ENCODE measurements around the gene MTMR4.
A peak's percentile ranks its signal among the peaks of the same experiment; 100 is the strongest.
"Not testable (repeated sequence)": the region's sequence is repeated elsewhere in the genome, so short reads cannot be mapped to it uniquely, and the experiment has no call there.

MTMR4 gene

DNA sequence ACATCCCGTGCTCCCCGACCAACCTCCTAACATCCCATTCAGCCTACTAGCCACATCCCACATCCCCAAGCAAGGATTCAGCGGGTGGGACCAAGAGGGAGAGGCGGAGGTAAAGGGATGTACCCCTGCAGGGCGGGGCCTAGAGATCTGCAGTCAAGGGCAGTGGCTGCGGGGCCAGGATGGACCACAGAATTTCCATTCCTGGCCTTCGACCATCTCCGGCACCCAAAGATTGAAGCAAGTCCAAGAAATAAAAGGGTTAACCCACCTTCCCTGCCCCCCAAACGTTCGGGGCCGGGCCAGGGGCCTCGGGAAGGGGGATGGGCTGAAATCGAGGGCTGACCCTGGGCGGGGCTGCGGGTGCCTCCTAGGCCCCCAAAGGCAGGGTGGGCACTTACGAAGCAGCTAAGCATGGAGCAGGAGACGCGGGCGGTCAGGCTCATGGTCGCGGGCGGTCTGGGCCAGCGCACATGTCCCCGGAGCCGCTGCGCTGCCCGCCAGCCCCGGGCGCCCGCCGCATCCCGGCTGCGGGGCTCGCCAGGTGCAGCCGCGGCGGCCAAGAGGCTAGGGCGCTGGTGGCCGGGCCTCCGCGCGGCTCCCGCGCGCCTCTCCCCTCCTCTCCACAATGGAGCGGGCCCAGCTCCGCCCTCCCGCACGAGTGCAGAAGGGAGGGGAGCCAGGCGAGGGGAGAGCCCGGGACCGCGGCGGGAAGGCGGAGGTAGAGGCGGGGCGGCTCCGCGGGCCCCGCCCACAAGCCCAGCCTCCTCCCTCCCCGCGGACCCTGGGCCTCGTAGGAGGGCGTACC, at the start of gene MTMR4:
TSS of gene MTMR4 (minus strand) at position 674 of the 805 bp plus-strand sequence. CDS start at position 443, 231 bp downstream.
- peak; percentile 61 for DNase-seq

DNA sequence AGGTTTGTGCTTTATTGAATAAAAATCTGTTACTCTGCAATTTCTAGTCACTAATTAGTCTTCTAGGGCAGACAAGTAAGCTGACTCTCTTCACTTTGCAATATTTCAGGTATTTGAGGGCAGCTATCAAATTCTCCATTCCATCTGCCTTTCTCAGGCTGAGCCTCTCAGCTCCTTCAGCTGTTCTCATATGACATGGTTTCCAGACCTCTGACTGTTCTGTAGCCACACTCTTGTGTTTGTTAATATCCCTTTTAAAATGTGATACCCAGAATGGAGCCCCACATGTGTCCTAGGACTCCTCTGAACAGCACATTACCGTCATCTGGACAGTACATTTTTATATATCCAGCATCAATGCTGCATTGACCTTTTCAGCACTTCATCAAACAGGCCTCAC, 46.1 kb upstream of the MTMR4 start:
- no peak for DNase-seq

DNA sequence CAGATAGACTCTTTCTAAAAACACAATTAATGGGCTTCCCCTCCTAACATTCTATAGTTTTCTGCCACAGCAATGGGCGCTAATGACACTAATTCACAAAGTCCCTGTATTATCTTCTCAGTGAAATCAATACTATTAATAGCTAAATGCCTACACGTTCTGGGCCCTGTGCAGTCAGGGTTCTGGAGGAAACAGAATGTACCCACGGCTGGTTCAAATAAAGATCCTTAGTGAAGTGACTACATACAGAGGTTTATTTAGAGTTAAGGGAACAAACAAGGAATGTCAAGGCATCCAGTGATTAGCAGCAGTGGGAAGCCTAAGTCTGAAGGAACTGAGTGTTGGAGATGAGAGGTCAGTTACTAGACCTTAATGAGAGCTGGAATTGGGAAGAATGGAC, 43.5 kb upstream of the MTMR4 start:
- no peak for DNase-seq

DNA sequence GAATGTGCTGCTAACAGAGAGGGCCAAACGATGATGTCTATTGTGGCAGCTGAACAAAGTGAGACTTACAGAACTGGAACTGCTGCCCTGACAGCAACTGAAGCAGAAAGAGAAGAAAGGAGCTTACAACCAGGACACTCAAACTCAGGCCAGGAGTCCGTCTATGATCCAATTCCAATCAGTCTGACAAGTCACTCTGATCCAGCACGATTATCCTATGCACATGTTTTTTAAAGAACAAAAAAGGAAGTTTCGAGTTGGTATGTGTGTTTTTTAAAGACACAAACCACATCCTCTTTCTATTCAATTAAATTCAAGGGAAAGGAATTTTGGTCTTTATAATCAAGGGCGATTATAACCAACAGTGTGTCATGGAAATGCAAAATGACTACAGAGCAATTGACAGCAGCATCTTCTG, 42.4 kb upstream of the MTMR4 start:
- no peak for DNase-seq

DNA sequence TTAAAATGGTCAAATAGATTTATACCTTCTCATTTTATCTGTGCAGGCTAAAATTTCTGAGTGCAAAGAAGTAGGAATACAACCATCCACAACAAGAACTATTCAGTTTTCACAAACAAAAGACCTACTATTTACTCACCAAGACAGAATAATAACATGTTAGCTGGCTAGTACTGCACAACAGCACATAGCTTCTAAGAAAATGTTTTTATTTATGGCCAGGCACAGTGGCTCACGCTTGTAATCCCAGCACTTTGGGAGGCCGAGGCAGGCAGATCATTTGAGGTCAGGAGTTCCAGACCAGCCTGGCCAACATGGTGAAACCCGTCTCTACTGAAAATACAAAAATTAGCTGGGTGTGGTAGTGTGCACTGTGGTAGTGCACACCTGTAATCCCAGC, 40.7 kb upstream of the MTMR4 start:
- not testable (repeated sequence) for DNase-seq

DNA sequence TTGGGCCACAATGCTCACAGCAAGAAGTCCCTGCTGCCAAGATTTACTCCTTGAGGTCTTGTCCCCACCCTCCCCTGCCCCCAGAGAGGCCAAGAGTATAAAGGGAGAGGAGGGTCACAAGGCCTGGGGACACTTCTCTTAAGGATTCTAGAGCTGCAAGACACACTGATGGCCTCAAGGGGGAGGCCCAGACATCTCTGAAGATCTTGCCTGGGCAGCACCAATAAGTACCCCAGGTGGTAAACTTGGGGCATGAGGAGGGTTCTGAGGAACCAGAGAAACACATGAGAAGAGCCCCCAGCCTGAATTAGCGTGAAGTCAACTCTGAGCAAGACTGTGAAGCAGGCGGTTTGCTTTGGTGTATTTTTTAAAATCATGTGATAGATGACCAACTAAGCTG, 26.8 kb upstream of the MTMR4 start:
- DNase-seq, result no peak

DNA sequence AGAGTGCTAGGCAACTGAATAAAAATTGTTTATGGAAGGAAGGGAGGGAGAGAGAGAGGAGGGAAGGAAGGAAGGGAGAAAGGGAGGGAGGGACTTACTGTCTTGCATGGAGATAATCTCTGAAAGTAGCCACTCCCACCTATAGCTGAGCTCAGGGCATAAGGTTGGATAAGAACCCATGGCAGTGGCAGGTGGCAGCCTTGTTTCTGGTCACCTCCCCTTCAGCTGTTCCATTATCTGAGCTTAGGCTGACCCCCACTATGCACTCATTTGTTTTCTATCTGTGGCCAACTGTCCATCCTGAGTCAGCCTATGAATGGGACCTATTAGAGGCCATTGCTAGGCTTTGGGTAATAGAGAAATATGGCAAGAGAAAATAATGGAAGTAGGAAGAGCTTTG, 25.3 kb upstream of the MTMR4 start:
- no peak for DNase-seq

DNA sequence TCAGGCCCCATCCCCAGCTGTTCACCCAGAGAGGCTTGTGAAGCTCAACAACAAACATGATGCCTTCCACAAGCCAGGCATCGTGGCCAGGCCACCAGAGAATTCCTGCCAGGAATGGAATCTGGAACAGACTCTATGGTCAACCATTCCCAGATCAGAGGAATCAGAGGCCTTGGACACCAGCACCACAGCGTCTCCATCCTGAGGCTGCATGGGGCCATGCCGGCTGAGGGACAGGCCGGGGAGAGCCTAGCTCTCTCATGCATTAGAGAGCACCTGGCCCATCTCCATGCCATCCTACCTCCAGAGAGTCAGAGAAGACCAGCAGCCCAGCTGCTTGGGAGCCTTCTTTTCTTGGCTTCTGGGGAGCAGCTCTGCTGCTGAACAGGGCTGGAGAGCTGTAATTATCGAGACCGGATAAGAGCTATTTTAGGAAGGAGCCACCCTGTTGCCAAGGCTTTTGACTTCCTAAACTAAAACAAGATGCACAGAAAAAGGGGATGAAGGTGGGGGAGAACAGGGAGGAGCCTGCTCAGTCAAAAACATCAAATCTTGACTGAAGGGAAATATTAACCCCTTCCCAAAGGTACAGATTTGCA, 24.5 kb upstream of the MTMR4 start:
- DNase-seq, result no peak

DNA sequence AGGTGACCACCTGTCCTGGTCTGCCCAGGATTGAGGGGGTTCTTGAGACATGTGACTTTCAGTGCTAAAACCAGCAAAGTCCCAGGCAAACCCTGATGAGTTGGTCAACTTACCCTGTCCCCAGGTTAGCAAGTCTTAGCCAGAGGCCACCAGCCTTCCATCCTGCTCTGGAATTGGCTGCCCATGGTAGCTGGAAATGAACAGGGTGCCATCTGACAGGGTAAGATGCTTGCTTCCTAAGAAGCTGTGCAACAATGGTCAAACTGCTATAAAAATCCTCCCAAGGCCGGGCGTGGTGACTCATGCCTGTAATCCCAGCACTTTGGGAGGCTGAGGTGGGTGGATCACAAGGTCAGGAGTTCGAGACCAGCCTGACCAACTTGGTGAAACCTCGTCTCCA, 22.8 kb upstream of the MTMR4 start:
- no peak for DNase-seq

DNA sequence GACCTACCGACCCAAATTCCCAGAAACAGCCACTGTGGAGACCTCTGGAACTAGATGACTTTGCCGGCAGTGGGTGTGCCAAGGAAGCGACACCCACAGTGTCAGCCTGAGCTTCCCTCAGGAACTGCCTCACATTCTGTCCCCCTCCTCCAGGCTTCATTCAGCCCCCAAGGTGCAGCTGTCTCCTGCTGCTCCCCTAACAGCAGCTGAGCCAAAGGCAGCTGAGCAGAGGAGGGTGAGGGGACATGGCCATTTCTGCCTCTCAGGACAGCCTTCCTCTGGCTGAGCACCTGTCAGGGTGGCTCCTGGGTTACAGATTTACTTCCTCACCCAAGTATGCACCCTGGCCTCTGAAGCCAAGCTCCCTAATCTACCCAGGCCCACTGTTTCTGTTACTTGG, 22.1 kb upstream of the MTMR4 start:
- DNase-seq, result no peak

DNA sequence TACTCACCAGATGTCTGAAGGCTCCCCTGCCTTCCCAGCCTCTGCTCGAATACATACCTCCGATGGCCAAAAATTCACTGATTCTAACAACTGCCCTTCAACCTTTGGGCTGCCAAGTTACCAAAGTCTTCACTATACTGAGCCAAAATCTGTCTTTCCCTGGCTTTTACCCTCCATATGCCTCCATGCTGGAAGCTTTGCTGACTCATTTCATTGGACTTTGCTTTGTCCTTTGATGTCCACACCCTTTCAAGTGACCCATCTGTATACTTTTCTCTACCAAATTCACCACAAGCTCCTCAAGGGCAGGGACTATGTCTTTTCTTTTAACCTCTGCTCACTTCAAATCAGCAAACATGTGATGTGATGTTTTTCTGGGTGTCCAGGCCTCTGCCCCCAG, 21.0 kb upstream of the MTMR4 start:
- DNase-seq, result no peak

DNA sequence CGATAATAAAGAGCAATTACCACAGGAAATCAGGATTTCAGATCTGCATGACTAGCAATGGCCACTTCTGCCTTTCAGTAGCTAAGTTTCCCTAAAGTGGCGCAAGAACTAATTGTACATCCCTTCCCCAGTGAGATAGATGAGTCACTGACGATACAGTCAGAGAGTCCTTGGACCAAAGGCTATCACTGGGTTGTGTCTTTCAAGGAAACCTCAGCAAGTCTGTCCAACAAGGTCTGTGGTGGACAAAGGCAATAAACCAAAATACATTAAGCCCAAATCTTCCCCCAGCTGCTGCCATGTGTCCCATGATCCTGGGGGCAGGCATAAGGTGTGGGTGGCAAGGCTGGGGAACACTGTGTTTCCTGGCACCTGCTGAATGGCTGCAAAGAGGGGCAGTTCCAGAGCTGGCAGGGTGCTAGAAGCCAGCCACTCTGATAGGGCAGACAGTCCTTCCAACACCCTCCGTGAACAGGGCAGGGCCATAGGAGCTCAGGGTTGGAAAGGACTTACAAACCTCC, 20.5 kb upstream of the MTMR4 start:
- DNase-seq, result peak; percentile 6

DNA sequence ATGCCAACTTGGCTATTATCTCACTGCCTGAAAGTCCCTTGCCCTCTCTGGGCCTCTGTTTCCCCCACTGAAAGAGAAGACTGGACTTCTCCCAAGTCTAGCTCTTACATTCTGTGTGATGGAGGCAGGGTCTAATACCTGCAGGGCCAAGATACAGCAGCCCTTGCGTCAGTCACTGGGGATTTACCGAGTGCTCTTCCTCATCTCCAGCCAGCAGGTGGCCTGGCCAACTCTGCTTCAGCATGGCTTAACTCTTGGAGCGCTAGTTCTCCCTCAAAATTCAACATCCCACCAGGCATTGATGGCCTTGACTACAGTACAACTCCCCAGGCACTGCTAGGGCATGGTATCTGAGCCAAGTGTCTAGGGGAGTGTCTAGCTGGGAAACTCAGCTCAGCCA, 19.9 kb upstream of the MTMR4 start:
- no peak for DNase-seq

DNA sequence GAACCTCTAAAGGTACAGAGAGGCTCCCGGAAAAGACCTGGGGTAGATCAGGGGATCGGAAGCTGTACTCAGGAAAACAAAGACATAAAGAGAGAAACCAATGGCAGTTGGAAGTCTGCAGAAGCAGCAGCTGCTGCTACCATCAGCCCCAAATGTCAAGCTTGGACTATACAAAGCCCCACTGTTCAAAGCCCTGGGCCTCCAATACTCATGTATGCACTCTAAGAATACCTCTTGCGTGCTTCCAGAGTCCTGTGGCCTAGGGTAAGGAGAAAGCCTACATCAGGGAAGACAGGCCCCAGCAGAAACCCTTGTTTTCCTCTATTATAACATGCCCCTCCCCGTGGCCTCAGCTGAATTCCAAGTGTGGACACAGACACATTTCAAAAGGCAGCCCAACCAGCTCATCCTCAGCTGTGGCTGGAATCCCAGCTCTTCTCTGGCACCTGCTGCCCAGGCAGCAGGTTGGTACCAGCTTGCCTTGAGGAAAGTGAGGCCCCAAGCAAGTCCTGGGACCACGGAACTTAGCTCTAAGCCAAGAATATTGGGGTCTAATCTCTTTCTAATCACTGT, 19.3 kb upstream of the MTMR4 start:
- DNase-seq, result no peak

DNA sequence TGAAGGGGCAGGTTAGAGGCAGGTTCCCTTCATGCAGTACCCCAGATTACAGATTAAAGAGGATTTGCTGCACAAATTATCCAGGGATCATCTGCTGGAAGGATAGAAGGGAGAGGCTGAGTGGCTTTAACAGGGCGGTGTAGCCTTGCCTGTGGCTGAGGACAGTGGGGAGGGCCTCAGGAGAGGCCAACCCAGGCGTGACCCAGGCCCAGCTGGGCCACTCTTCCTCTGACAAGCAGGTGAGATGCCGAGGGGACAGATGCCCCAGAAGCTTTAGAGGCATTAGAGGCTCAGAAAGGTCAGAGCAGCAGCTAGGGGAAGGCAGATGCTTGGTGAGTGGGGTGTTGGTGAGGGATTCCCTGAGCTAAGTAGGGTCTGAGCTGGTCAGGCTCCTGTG, 18.1 kb upstream of the MTMR4 start:
- DNase-seq, result no peak

DNA sequence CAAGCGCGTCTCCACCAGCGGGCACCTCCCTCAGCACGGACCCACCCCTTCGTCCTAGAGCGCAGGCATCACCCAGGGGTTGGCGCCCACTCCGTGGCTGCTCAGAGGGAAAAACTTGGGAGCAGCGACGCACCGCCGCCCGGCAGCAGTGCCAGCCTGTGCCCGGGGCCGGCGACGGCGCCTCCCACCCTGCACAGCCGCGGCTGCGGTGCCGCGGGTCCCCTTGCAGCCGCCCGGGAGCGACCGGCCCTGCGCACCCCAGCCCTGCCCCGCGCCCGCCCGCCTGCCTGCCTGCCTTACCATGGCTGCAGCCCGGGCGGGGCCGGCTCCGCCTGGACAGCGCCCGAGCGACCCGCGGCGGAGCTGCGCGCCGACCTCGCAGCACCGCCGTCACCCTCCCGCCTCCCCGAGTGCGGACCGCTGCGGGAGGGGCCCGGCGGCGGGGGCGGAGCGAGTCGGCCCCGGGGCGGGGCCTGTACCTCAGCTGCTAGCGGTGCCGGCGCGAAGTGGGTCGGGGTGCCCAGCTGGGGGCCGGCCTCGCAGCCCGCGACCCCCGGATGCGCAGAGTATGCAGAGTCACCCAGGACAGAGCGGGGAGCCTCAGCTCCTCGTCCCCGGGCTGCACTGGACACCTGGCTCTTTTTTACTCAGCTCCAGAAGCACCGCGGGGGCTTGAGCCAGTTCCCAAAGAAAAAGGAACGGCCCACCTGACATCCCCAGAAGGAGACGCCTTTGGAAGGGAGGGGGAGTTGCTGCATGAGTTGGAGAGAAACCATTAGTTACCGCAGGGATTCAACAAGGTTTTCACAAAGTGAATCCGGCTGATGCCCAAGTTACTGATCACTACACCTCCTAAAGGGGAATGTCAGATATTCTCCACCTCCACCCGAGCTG, 17.5 kb upstream of the MTMR4 start:
- no peak for DNase-seq

DNA sequence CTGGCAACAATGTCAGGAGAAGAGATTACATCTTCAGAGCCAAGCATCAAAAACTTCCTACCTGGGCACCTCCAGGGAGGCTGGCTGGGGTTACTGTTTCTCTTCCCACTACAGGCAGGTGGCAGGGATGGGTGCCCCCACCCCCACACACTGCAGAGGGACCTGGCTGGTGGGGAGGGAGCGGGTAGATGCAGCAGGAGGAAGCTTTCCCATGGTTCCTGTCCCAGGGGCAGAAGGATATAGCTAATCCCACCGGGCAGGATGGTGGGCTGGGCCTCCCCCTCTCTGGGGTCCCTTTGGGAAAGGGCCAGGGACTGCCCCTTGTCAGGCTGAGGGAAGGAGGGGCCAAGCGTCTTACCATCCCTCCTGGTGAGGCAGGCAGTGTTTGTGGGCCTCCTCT, 16.7 kb upstream of the MTMR4 start:
- no peak for DNase-seq

DNA sequence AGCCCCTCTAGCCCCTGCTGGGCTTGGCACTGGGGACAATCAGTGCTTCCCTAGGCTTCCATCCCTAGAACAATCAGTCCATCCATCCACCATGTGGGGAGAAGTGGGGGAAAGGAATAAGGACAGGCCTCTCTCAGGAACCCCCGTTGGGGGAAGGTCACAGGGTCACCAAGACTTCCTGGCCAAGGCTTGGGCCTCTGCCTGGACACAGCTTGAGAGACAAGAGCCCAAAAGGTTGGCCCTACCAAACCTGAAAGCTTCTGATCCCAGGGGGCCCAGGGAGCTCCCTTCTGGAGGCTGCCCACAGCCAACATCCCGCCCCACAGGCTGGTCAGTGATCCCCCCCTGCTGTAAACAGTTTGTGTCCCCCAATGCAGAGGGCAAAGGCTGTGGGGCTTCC, 16.2 kb upstream of the MTMR4 start:
- DNase-seq, result no peak

DNA sequence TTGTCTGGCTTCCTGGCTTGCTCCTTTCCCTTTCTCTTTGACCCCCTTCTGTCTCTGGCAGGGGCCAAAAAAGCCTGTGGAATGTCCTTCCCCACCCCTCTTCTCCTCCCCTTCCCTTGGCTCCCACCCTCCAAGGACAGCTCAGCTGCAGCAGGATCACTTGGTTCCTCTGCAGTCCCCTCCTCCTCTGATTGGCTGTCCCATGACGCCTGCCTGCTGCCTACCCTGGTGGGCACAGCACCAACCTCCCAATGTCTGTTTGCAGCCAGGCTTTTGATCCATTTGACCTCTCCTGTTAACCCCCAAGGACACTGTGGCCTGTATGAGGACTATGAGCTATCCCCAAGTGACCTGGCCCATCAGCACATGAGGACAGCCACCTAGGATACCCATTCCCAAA, 14.8 kb upstream of the MTMR4 start:
- no peak for DNase-seq

DNA sequence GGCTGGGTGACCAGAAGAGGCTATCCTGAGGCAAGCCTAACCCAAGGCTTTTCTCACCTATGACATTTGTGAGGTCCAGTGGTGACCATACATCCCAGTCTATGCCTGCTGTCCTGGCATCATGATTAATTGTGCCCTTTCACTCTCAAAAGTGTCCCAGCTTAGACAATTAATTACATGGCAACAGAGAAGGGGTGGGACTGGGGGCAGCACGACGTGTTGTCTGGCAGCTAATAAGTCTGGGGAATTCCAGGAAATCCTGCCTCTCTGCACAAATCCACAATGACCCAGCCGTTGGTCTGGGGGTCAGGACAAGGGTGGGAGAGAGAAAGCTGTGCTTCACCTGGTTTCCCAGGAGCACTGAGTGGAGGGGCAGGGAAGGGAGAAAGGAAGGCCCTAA, 14.0 kb upstream of the MTMR4 start:
- DNase-seq, result no peak

DNA sequence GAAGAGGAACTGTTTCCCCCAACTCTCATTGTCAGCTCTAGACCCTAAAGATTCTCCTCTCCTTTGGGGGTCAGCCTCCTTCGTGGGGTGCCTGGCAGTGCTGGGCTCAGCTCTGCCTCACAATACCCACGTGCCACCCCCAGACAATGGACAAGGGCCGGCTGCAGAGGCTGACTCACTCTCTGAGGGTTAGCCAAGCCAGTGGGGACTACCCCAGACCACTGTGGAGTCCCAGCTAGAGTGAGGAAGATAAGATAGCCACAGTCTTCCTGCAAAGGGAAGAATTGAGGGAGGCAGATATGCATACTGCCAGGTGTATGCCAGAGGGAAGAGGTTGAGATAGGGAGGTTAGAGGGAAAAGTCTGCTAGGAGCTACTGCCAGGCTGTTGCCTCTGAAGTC, 13.5 kb upstream of the MTMR4 start:
- DNase-seq, result no peak

DNA sequence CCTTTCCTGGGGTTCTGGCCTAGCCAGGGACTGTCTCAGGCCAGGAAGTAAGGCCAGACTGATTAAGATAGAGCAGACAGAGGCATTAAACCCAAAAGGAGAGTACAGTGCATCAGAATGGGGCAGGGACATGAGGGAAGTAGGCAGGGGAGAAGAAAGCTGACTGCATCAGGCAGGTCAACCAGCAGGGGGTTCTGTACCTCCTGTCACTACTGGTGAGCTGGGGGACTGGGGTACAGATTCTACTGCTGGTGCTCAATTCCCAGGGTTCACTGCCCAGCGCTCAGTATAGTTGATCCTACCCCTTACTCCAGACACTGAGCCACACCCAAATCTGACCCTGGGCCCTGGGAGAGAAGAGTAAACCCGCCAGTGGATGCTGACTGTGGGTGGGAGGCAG, 12.9 kb upstream of the MTMR4 start:
- DNase-seq, result no peak

DNA sequence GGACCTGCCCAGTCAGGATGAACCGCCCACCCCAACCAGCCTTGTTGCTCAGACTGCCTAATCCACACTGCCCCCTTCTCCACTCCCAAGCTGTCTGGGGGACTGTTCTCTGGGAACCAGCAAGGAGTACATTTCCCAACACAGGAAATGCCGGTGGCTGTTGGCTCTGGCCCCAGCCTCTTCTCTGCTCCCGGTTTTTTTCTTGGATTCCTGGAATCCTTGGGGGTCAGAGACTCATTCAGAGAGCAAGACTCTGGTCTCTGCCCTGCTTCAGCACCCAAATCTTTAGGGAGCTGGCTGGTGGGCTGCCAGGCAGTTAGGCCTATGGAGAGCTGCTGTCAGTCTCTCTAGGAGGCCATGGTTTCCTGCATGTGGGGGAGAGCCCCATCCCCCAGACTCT, 10.8 kb upstream of the MTMR4 start:
- DNase-seq, result peak; percentile 12
